ENCODE data around the gene TEKT5.
"Not testable (repeated sequence)": the region's sequence is repeated elsewhere in the genome, so short reads cannot be mapped to it uniquely, and the experiment has no call there.

TEKT5 gene

DNA sequence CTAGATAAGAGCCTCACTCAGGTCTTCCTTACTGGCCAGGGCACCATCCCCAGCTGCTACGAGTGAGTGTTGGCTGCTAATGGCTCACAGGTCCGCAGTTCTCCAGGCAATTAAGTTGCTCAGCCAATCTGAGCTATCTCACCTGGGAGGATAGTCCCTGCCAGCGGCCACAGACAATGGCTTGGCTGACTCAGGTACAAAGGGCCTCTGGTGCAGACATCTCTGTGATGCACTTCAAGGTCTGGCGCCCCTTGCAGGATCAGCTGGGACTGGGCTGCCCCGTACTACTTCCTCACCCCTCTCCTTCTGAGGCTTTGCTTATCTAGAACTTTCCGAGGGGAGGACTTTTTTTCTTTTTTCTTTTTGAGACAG, 65.2 kb downstream of the TEKT5 start:
- no peak for DNase-seq

DNA sequence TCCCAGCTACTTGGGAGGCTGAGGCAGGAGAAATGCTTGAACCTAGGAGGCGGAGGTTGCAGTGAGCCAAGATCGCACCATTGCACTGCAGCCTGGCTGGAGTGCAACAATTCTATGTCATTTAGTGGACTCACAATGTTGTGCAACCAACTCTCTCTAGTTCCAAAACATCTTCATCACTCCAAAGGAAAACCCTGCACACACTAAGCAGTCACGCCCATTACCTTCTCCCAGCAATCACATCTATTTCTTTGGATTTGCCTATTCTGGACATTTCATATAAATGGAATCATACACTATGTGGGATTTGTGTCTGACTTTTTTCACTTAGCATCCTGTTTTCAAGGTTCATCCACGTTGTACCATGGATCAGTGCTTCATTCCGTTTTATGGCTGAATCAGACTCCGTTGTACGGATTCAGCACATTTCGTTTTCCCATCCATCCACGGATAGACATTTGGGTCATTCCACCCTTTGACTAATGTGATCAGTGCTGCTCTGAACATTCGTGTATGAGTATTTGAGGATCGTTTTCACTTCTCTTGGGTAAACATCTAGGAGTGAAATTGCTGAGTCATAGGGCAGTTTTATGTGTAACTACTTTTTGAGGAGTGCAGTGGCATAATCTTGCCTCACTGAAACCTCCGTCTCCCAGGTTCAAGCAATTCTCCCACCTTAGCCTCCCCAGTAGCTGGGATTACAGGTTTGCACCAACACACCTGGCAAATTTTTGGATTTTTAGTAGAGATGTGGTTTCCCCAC, 69.0 kb downstream of the TEKT5 start:
- no peak for DNase-seq

GRCh38 chr16:10624527-10624926, 70.2 kb downstream of the TEKT5 start:
- no peak for DNase-seq

GRCh38 chr16:10623059-10623458, 71.7 kb downstream of the TEKT5 start:
- DNase-seq, result no peak

GRCh38 chr16:10622036-10622921, 72.5 kb downstream of the TEKT5 start:
- no peak for DNase-seq

DNA sequence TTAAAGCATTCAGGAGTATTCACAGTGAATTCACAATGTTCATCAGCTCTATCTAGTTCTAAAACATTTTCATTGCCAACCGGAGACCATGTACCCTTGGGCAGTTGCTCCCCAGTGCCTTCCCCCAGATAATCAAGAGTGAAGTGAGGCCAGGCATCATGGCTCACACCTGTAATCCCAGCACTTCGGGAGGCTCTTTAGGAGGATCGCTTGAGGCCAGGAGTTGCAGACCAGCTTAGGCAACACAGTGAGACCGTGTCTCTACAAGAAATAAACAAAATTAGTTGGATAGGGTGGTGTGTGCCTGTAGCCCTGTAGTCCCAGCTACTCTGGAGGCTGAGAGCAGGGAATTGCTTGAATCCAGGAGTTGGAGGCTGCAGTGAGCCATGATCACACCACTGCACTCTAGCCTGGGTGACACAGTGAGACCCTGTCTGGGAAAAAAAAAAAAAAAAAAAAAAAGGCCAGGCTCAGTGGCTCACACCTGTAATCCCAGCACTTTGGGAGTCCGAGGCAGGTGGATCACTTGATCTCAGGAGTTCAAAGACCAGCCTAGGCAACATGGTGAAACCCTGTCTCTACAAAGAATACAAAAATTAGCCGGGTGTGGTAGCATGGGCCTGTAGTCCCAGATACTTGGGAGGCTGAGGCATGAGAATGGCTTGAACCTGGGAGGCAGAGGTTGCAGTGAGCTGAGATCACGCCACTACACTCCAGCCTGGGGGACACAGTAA, 73.3 kb downstream of the TEKT5 start:
- not testable (repeated sequence) for DNase-seq

DNA sequence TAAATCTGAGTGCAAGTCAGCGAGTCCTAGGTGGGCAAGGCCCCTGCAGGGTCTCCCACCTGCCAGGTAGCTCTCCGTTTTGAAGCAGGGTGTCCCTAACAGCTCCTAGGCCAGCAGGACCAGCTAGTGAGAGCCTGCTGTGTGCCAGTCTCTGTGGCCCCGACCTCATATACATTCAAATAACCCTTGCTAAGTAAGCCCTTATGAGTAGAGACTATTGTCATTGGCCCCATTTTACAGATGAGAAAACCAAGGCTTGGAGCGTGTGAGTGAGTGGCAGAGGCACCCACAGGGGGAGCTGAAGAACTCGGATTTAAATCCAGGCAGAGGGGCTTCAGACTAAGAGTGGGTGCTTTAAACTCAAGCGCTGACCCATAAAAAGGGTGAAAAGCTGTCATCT, 74.6 kb downstream of the TEKT5 start:
- no peak for DNase-seq

DNA sequence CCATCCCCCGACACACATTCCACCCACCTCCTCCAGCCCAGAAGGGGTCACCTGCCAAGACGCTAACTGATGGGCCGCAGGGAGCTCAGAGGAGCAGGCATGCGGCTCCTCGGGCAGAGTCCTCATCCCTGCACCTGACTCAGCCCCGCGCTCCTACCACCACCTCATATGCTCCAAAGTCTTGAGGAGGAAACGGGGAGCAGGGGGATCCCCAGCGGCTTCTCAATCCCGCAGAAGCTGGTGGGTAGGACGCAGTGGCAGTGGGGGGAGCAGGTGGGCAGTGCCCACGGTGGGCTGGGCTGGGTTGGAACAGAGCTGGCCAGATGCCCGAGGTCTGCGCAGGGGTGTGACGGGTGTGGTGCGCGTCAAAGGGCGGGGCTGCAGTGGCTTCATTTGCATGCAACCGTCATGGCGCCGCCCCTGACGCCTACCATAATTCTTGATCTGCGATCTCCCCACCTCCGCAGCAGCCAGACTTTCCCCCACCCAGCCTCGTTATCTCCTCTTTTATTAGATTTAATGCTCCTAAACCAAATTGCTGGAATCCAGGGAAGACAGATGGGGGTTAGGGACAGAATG, 75.4 kb downstream of the TEKT5 start:
- DNase-seq, result no peak

- DNase-seq, result no peak
These were observed 76.0 kb downstream of the TEKT5 start for GRCh38 chr16:10618710-10619209.

GRCh38 chr16:10617662-10618420, 76.9 kb downstream of the TEKT5 start:
- no peak for DNase-seq

DNA sequence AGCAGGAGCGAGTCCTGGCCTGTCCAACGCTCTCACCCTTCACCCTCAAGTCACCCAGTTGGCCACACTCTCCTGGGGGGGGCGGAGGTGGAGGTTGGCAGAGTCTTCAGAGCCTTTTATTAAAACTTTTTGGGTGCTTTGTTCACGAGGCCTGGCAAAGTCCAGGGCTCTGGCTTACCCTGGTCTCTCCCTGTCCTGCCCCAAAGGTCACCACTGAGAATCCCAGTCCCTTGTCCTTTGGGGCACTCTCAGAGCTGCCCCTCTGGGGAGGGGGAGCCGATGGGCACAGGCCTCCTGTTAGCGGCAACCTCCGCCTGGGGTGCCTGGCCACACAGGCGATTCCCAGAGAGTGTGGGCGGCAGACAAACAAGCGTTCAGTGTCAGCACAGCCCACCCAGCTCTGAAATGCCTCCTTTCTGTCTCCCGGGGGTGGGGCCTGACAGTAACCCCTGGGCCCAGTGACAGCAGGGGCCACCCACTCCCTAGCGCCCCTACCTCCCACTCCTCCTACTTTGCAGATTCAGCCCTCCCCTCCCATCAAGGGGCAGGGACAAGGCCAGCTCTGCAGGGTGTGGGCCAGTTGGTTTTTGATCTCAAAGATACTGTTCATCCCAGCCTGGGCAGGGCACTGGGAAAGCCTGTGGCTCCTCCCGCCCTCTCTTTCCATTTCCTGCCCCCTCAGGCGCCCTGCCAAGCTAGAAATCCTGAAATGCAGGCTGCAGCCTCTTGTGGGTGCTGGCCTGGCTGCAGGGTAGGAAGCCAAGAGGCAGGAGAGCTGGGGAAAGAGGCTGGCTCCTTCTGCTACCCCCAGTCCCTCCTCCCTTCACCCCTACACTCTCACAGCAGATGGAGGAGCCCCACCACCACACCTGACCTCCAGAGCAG, 77.7 kb downstream of the TEKT5 start:
- no peak for DNase-seq

DNA sequence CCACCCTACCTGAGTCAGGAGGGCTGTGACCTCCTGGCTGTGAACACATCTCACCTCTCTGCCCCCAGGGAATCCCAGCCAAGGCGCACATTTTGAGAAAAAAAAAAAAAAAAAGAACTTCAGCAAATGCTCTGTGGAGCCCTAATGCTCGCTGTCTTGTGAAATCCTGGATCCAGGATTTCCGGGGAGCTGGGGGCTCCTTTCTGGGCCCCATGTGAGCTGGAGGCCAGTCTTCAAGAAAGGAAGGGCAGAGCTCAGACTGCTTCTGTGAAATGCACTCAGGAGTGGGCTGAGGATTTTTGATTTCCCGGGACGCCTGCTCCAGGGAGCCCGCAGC, 78.3 kb downstream of the TEKT5 start:
- DNase-seq, result no peak

DNA sequence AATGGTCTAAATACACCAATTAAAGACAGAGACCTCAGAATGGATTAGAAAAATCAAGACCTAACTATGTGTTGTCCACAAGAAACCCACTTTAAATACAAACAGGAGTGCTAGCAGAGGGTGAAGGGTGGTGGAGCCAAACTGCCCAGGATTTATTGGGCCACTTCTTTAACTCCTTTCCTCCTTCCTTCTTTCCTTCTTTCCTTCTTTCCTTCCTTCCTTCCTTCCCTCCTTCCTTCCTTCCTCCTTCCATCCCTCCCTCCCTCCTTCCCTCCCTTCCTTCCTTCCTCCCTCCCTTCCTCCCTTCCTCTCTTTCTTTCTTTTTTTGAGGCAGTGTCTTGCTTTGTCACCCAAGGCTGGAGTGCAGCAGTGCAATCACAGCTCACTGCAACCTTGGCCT, 80.0 kb downstream of the TEKT5 start:
- no peak for DNase-seq

GRCh38 chr16:10613785-10614485, 80.8 kb downstream of the TEKT5 start:
- DNase-seq, result no peak

DNA sequence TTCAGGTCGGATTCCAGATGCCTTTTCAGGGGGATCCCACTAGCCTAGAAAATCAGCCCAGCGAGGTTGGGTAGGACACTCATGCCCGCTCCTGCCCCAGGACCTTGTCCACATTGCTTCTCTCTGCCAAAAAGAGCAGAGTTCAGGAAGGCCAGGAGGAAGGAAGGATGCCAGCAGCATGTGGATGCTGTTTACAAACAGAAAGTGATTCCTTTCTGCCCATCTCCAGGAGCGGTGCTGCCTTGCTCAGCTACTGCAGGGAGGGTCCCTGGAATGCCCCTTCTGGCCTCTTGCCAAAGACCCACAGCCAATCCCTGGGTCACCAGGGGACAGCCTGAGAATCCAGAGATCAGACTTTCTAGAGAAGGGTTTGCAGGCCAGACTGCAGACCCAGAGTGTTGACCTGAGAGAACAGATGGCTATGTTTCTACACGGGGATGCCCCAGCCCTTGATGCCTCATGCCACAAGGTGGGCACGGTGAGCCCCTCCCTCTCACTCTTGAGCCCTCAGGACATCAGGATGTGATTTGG, 82.0 kb downstream of the TEKT5 start:
- no peak for DNase-seq

- no peak for DNase-seq
These were observed 82.8 kb downstream of the TEKT5 start for GRCh38 chr16:10611825-10612342.

DNA sequence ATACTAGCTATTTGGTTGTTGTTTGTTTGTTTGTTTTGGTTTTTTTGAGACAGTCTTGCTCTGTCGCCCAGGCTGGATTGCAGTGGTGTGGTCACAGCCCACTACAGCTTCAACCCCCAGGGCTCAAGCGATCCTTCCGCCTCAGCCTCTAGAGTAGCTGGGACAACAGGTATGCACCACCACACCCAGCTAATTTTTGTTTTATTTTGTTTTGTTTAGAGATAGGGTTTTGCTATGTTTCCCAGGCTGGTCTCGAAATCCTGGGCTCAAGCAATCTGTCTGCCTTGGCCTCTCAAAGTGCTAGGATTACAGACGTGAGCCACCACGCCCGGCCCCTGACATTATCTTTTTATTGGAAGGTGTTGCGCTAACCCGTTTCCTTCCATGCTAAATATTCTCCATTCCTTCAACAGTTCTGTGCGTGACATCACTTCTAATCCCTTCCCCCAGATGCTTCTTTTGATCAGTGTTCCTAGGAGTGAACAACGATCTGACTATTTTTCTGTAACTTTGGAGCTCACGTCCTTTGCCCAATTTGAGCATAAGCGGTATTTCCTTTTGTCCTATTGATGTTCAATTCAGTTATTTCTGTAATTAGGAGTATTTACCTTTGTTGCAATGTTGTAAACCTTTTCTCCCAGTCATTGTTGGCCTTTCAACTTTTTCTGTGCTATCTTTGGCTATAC, 84.1 kb downstream of the TEKT5 start:
- DNase-seq, result no peak

DNA sequence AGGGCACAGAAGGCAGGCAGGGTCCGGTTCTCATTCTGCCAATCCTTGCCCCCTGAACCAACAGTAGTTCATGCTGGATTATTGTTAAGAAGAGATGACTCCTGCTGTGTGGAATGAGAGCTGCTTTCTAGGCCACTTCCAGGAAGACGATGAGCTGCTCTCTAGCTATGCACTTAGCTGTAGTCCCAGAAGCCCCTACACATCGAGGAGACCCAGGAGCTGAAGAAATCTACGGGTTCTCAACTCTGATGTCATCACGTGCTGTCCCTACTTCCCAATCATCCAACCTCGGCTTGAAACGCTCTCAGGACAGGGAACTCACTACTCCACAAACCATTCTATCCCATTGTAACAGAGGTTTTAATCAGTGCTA, 85.3 kb downstream of the TEKT5 start:
- DNase-seq, result no peak

DNA sequence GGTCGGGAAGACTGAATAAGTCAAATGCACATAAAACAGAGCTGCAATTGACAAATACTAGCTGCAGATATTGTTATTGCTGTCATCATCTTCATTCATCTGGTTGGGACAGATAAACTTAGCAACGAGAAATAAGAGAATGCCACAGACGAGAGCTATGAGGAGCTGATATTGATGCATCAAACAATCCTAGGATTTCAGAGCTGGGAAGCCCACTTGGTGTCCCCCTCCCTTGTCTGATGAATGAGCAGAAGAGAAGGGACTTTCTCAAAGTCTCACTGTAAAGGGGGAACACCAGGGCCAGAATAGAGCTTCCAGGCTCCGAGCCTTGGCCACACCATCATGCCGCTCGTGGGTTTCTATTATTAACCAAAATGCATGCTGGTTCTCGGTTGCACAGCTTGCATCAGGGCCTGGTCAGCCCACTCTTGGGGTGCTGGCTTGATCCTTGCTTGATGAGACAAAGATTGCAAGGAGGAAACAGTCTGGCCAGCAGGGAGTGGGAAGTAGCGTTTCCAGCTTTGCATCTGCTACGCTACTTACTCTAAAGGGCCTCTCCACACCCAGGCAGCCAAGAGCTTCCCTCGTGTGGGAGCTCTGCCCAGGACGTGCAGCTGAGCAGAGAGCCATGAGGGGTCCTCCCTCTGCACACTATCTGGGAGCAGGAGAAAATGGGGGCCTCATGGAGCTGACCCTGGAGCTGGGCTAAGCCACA, 85.9 kb downstream of the TEKT5 start:
- DNase-seq, result no peak
